K562 (cell line): ENCODE results near the gene B4GALT1. TPM values are rescaled to one million over a fixed set of nuclear protein-coding genes. Genes with fewer than 3 reads are reported as not detected.

Source experiments
- ATAC-seq: fragments of 200-7000 bp; cut with Tn5 transposase; 3 replicates; pipeline ENCODE4 v1.9.1; 2020; ENCODE audit warnings: moderate library complexity
- BruUV-seq: library from RNA; stranded (reverse); fragments of 400-500 nt; replicated peaks from 2 replicates; lab custom pipeline; 2021; lab: Mats Ljungman, UMichigan
- CTCF ChIA-PET: fragments of 300-600 bp; formaldehyde crosslinking; extraction: SDS; loops from one replicate; lab custom pipeline; 2021; ENCODE audit warnings: low intra/inter-chr PET ratio; lab: Yijun Ruan, JAX
- POLR2A ChIA-PET: fragments of 300-600, 350-650 bp; sonication (Branson Sonifier 250); formaldehyde crosslinking; extraction: SDS; loops from one replicate; lab custom pipeline; 2021; ENCODE audit warnings: antibody characterized with exemption, inconsistent platforms; lab: Yijun Ruan, JAX
- DNase-seq, 4 experiments: peaks; one replicate each; pipeline versions ENCODE4 v3.0.0 to v3.0.0-alpha.2; 2011 to 2018; ENCODE audit warnings: low spot score in 3 of 4, mixed read lengths in 3 of 4; ENCODE audit errors: extremely low read depth in 1 of 4
- FAIRE-seq: peaks from 2 replicates; lab custom pipeline; 2011; peaks lifted over from hg19 to GRCh38; lab: Jason Lieb, UNC
- H2AFZ ChIP-seq: 2 replicates; pipeline ENCODE4 v1.6.0; 2011; ENCODE audit warnings: low read depth, low read length, control low read depth, inconsistent platforms
- H3K27ac ChIP-seq: fragments of 200-600 bp; 3 replicates; pipeline ENCODE4 v1.8.0; 2011; ENCODE audit warnings: low read depth, mild to moderate bottlenecking, control low read depth, inconsistent platforms, low read length, moderate library complexity, mixed read lengths; ENCODE audit errors: extremely low read depth
- H3K27me3 ChIP-seq, 2 experiments: fragments of 300-600 bp in 1 of 2; 2 replicates in 1 of 2; 3 replicates in 1 of 2; pipeline versions ENCODE4 v1.6.0 to v1.8.0; 2011; ENCODE audit warnings: inconsistent platforms in 2 of 2, low read length in 2 of 2, mild to moderate bottlenecking in 1 of 2, mixed read lengths in 1 of 2, moderate library complexity in 1 of 2; ENCODE audit not compliant: control insufficient read depth in 2 of 2, insufficient read depth in 2 of 2
- H3K36me3 ChIP-seq: fragments of 300-600 bp; 3 replicates; pipeline ENCODE4 v1.8.0; 2011; ENCODE audit warnings: mild to moderate bottlenecking, low read length, inconsistent platforms; ENCODE audit not compliant: control insufficient read depth, insufficient read depth
- H3K4me1 ChIP-seq, 2 experiments: fragments of 200-600 bp in 1 of 2; replicated peaks in 1 of 2; 2 replicates in 1 of 2; 3 replicates in 1 of 2; pipeline versions ENCODE4 v1.5.1 to v1.8.0; 2011; ENCODE audit warnings: inconsistent platforms in 2 of 2, low read length in 2 of 2, mild to moderate bottlenecking in 1 of 2, mixed read lengths in 1 of 2, moderate library complexity in 1 of 2; ENCODE audit not compliant: control insufficient read depth in 2 of 2, insufficient read depth in 2 of 2
- H3K4me2 ChIP-seq: 2 replicates; pipeline ENCODE4 v1.6.1; 2011; ENCODE audit warnings: low read length, control low read depth, inconsistent platforms, mixed read lengths; ENCODE audit not compliant: insufficient read depth
- H3K4me3 ChIP-seq: fragments of 200-600 bp; sonication (generic), shearing (Covaris generic); 2 replicates; pipeline ENCODE4 v1.5.1; 2016; ENCODE audit warnings: control low read depth, inconsistent platforms
- H3K79me2 ChIP-seq: fragments of 200-600 bp; 3 replicates; pipeline ENCODE4 v1.8.0; 2011; ENCODE audit warnings: low read length, inconsistent platforms; ENCODE audit not compliant: control insufficient read depth, insufficient read depth
- H3K9ac ChIP-seq, 2 experiments: 2 replicates each; pipeline versions ENCODE4 v1.6.0 to v1.6.1; 2011; ENCODE audit warnings: low read depth in 2 of 2, low read length in 2 of 2, control low read depth in 1 of 2, inconsistent platforms in 1 of 2, mild to moderate bottlenecking in 1 of 2, mixed read lengths in 1 of 2; ENCODE audit not compliant: insufficient read depth in 1 of 2
- H3K9me1 ChIP-seq: one replicate; pipeline ENCODE4 v1.6.0; 2011; ENCODE audit warnings: inconsistent platforms, mild to moderate bottlenecking, low read length, moderate library complexity; ENCODE audit not compliant: control insufficient read depth, insufficient read depth
- H3K9me3 ChIP-seq: replicated peaks from 2 replicates; pipeline ENCODE4 v1.5.1; 2011; ENCODE audit warnings: low read depth, low read length, inconsistent platforms; ENCODE audit not compliant: control insufficient read depth, insufficient read depth
- H4K20me1 ChIP-seq: replicated peaks from 2 replicates; pipeline ENCODE4 v1.6.1; 2011; ENCODE audit warnings: low read length, inconsistent platforms, mixed read lengths; ENCODE audit not compliant: control insufficient read depth, insufficient read depth
- CBX1 ChIP-seq: sonication (generic); IDR thresholded peaks from 2 replicates; pipeline ENCODE4 v1.6.1; 2016; ENCODE audit warnings: antibody characterized with exemption, low read depth, mild to moderate bottlenecking
- ESRRB ChIP-seq: fragments of 250-450 bp; sonication (Bioruptor Pico); IDR thresholded peaks from 2 replicates; pipeline ENCODE4 v1.5.0; 2020; ENCODE audit warnings: mild to moderate bottlenecking, moderate library complexity, borderline replicate concordance
- FOSL1 ChIP-seq: fragments of 200-800 bp; sonication (Bioruptor generic); conservative IDR thresholded peaks from 2 replicates; pipeline ENCODE4 v1.6.1; 2016; ENCODE audit warnings: missing genetic modification characterization, missing compliant biosample characterization
- GABPA ChIP-seq: fragments of 200-800 bp; sonication (Bioruptor generic); conservative IDR thresholded peaks from 2 replicates; pipeline ENCODE4 v1.6.1; 2016; ENCODE audit warnings: low read depth, missing genetic modification characterization, missing compliant biosample characterization
- HDAC6 ChIP-seq: IDR thresholded peaks from 2 replicates; pipeline ENCODE4 v1.6.1; 2012; ENCODE audit warnings: low read depth, mild to moderate bottlenecking, control low read depth, inconsistent platforms, low read length, moderate library complexity
- KLF10 ChIP-seq: fragments of 250-450 bp; sonication (Bioruptor Pico); IDR thresholded peaks from 2 replicates; pipeline ENCODE4 v1.6.1; 2021; ENCODE audit warnings: matching md5 sums
- SMAD4 ChIP-seq: fragments of 250-450 bp; sonication (Bioruptor Pico); conservative IDR thresholded peaks from 2 replicates; pipeline ENCODE4 v1.8.0; 2021; ENCODE audit warnings: inconsistent platforms, mild to moderate bottlenecking, moderate library complexity
- TBL1XR1 ChIP-seq, 2 experiments: IDR thresholded peaks; 2 replicates each; pipeline ENCODE4 v1.6.1; 2012; ENCODE audit warnings: improper control_type of control experiment in 2 of 2, low read length in 2 of 2, mild to moderate bottlenecking in 1 of 2
- TSC22D4 ChIP-seq: fragments of 450-650 bp; IDR thresholded peaks from 2 replicates; pipeline ENCODE4 v1.6.1; 2016; ENCODE audit warnings: missing genetic modification characterization, missing biosample characterization, control low read depth
- ZBTB1 ChIP-seq: sonication (generic); formaldehyde crosslinking; IDR thresholded peaks from 2 replicates; pipeline ENCODE4 v1.8.1; 2023; ENCODE audit warnings: missing genetic modification reagents, low read depth, mild to moderate bottlenecking, borderline replicate concordance
- whole genome bisulfite sequencing: fragments of 100-300 bp; shearing (Covaris generic); methylation state at CpG from one replicate; pipeline ENCODE4 v1.1.6; 2016; ENCODE audit warnings: low coverage, mixed read lengths; ENCODE audit not compliant: insufficient coverage; ENCODE audit errors: missing lambda C conversion rate; 5-methylcytosine and 5-hydroxymethylcytosine counted together
- in situ Hi-C: fragments of 300-500 bp; cut with MboI; formaldehyde crosslinking; loops from 4 replicates; pipeline ENCODE4 v1.15.0; 2018; ENCODE audit warnings: inconsistent platforms, mixed read lengths
- intact Hi-C: fragments of 100-400 bp; cut with micrococcal nuclease; formaldehyde crosslinking; loops from 2 replicates; pipeline ENCODE4 v1.14.2; 2022
- polyA plus RNA-seq, 8 experiments: library from polyadenylated mRNA; depleted of rRNA in 4 of 8; stranded (reverse) in 5 of 8; unstranded in 3 of 8; fragments of >200 nt; fragmentation: Nextera tagmentation in 2 of 8; fragmentation: Illumina TruSeq in 1 of 8; extraction: Ambion mirVana in 2 of 8; extraction: Trizol in 1 of 8; gene quantifications; 2 replicates each; pipeline versions ENCODE4 v1.2.1 to v1.2.3, GENCODE V29; 2011 to 2014; ENCODE audit warnings: inconsistent platforms in 1 of 8, missing spikeins in 1 of 8
- total RNA-seq, 7 experiments: library from RNA; depleted of rRNA in 6 of 7; stranded (reverse); fragments of >200 nt in 6 of 7; fragmentation: Illumina TruSeq in 2 of 7; extraction: Trizol in 2 of 7; gene quantifications; 2 replicates each; pipeline versions ENCODE4 v1.2.1 to v1.2.3, GENCODE V29; 2011 to 2021; ENCODE audit warnings: low replicate concordance in 1 of 7
- TF ChIP-seq, protein P1 (sequence below): fragments of 450-650 bp; IDR thresholded peaks from 2 replicates; pipeline ENCODE4 v1.6.1; 2016; ENCODE audit warnings: borderline replicate concordance
- TF ChIP-seq, protein P2 (sequence below), 2 experiments: IDR thresholded peaks in 1 of 2; conservative IDR thresholded peaks in 1 of 2; 2 replicates each; pipeline ENCODE4 v1.6.1; 2016; ENCODE audit warnings: low read depth in 2 of 2, mild to moderate bottlenecking in 1 of 2, missing compliant biosample characterization in 1 of 2, missing genetic modification characterization in 1 of 2, moderate library complexity in 1 of 2
- TF ChIP-seq, protein P3 (sequence below), 2 experiments: fragments of 450-650 bp in 1 of 2; sonication (generic) in 1 of 2; formaldehyde crosslinking in 1 of 2; IDR thresholded peaks in 1 of 2; conservative IDR thresholded peaks in 1 of 2; 2 replicates each; pipeline versions ENCODE4 v1.6.1 to v1.8.1; 2016 to 2023; ENCODE audit warnings: mild to moderate bottlenecking in 2 of 2, moderate library complexity in 2 of 2, inconsistent platforms in 1 of 2, missing genetic modification reagents in 1 of 2

Gene B4GALT1
- total and polyA plus RNA-seq, 9 of the 15 experiments (the other 6 are each of a cell fraction or from before 2014, with no cell fraction given): 4.1 to 26.8 (median 7.1) TPM

DNA sequence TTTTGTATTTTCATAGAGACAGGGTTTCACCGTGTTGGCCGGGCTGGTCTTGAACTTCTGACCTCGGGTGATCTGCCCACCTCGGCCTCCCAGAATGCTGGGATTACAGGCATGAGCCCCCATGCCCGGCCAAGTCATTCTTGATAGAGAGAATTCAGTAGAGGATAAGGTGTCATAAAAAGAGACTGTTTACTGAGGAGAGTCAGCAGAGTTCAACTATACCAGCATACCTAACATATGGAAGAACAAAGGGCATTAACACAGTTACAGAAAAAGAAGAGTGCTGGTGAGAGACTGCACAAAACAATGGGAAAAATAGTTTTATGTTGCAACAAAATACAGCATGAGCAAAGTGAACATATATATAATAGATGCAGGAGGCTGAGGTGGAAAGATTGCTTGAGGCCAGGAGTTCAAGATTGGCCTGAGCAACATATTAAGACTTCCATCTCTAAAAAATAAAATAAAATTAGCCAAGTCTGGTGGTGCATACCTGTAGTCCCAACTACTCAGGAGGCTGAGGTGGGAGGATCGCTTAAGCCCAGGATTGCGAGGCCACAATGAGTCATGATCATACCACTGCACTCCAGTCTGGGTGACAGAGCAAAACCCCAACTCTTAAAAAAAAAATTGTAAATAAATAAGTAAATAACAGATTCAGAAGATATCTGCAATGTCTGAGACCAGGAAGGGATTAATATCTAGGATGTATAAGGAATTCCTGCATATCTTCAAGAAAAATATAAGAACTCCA lies 19.5 kb downstream of the B4GALT1 start:
- no peak overlapping the region for H2AFZ ChIP-seq
- no peaks in the 10 kb centered on the region for H3K9me3 ChIP-seq
- H3K9me1 ChIP-seq: no peaks in the 10 kb centered on the region
- H3K27ac ChIP-seq: no peak overlapping the region
- no TSS peak for BruUV-seq
- WGBS: 69% methylated on average over 7 of the region's 7 CpGs
- peaks cover 46% of the 10 kb centered on the region for H3K79me2 ChIP-seq
- no peak overlapping the region for H3K4me3 ChIP-seq
- TF ChIP-seq ESRRB (CRISPR knock-in tag) (no peak), SMAD4 (CRISPR knock-in tag) (no peak), HDAC6 (no peak), FOSL1 (peak; percentile 36; the same call in 1 of the 2 replicates), TBL1XR1 (IDR thresholded peaks at IDR 0.05; ENCODE audit: low read length in 2 of 2) (no peak), KLF10 (CRISPR knock-in tag) (no peak), CBX1 (no peak), TSC22D4 (tag) (no peak), GABPA (tag) (no peak), ZBTB1 (no peak)
- TF ChIP-seq, protein P1, sequence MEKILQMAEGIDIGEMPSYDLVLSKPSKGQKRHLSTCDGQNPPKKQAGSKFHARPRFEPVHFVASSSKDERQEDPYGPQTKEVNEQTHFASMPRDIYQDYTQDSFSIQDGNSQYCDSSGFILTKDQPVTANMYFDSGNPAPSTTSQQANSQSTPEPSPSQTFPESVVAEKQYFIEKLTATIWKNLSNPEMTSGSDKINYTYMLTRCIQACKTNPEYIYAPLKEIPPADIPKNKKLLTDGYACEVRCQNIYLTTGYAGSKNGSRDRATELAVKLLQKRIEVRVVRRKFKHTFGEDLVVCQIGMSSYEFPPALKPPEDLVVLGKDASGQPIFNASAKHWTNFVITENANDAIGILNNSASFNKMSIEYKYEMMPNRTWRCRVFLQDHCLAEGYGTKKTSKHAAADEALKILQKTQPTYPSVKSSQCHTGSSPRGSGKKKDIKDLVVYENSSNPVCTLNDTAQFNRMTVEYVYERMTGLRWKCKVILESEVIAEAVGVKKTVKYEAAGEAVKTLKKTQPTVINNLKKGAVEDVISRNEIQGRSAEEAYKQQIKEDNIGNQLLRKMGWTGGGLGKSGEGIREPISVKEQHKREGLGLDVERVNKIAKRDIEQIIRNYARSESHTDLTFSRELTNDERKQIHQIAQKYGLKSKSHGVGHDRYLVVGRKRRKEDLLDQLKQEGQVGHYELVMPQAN: no peak
- TF ChIP-seq, protein P2, sequence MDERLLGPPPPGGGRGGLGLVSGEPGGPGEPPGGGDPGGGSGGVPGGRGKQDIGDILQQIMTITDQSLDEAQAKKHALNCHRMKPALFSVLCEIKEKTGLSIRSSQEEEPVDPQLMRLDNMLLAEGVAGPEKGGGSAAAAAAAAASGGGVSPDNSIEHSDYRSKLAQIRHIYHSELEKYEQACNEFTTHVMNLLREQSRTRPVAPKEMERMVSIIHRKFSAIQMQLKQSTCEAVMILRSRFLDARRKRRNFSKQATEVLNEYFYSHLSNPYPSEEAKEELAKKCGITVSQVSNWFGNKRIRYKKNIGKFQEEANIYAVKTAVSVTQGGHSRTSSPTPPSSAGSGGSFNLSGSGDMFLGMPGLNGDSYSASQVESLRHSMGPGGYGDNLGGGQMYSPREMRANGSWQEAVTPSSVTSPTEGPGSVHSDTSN (CRISPR knock-in tag; IDR thresholded peaks at IDR 0.05; ENCODE audit: low read depth): no peak
- TF ChIP-seq, protein P2 (tag; conservative IDR thresholded peaks at IDR 0.05; ENCODE audit: low read depth): no peak
- TF ChIP-seq, protein P3, sequence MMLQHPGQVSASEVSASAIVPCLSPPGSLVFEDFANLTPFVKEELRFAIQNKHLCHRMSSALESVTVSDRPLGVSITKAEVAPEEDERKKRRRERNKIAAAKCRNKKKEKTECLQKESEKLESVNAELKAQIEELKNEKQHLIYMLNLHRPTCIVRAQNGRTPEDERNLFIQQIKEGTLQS (IDR thresholded peaks at IDR 0.05): peak; percentile 35; the same call in 1 of the 2 replicates
- TF ChIP-seq, protein P3 (CRISPR knock-in tag; conservative IDR thresholded peaks at IDR 0.05): no peak
- FAIRE-seq: no peak
- peaks cover 22% of the 10 kb centered on the region for H4K20me1 ChIP-seq
- in situ Hi-C loops: no loop called here
- H3K9ac ChIP-seq: no peak overlapping the region
- intact Hi-C loops: no loop called here
- ChIA-PET CTCF (no interaction called here), POLR2A (no interaction called here)
- H3K27me3 ChIP-seq: no peaks in the 10 kb centered on the region
- peaks cover 4 to 14% of the 10 kb centered on the region in 2 experiments for H3K4me1 ChIP-seq
- no peak overlapping the region for H3K4me2 ChIP-seq
- ATAC-seq: no peak
- no peak for DNase-seq
- H3K36me3 ChIP-seq: no peaks in the 10 kb centered on the region
